Measurements from ENCODE around the gene CAV3. TPM values are rescaled to one million over a fixed set of nuclear protein-coding genes. Genes with fewer than 3 reads are reported as not detected.
"Not testable (repeated sequence)": the region's sequence is repeated elsewhere in the genome, so short reads cannot be mapped to it uniquely, and the experiment has no call there.

Gene CAV3
- total RNA-seq, 4 donors from 2014 or later: not detected

DNA sequence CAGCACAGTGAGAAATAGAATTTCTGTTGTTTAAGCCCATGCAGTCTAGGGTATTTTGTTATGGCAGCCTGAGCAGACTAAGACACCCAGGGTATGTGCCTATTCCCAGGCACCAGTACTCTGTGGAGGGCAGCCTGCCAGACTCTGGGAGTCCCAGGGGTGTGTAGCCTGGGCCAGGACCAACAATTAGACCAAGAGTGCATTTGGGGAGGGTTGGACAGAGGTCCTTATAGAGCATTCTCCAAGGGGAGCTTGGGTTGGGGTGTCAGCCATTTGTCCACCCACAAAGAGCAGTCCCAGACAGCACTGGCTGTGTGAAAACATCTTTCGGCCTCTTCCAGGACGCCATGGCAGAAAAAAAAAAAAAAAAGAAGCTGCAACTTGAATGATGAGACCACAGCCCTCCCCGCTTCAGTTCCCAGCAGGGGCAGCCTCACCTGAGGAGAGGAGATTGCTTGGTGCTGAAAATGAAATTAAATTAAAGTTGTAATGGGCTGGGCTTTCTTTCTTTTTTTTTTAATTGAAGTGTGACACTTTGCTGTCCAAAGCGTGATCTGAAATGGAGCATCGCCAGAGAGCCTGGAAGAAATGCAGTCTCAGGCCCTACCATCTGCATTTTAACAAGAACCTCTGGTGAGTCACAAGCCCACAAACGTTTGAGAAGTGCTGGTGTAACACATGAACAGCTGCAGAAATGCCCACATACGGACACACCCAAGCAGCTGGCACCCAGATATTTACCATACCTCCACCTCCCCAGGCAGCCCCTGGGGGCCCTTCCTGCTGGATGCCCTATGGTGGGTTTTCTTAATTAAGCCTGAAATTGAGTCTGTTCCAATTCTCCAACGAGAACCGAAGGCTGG, 21.3 kb upstream of the CAV3 start:
- no peak for ATAC-seq (ENCODE audit: low FRiP score)
- TF ChIP-seq, protein P1, sequence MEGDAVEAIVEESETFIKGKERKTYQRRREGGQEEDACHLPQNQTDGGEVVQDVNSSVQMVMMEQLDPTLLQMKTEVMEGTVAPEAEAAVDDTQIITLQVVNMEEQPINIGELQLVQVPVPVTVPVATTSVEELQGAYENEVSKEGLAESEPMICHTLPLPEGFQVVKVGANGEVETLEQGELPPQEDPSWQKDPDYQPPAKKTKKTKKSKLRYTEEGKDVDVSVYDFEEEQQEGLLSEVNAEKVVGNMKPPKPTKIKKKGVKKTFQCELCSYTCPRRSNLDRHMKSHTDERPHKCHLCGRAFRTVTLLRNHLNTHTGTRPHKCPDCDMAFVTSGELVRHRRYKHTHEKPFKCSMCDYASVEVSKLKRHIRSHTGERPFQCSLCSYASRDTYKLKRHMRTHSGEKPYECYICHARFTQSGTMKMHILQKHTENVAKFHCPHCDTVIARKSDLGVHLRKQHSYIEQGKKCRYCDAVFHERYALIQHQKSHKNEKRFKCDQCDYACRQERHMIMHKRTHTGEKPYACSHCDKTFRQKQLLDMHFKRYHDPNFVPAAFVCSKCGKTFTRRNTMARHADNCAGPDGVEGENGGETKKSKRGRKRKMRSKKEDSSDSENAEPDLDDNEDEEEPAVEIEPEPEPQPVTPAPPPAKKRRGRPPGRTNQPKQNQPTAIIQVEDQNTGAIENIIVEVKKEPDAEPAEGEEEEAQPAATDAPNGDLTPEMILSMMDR (IDR thresholded peaks at IDR 0.05): no peak
- no peak for DNase-seq (ENCODE audit: low spot score)

DNA sequence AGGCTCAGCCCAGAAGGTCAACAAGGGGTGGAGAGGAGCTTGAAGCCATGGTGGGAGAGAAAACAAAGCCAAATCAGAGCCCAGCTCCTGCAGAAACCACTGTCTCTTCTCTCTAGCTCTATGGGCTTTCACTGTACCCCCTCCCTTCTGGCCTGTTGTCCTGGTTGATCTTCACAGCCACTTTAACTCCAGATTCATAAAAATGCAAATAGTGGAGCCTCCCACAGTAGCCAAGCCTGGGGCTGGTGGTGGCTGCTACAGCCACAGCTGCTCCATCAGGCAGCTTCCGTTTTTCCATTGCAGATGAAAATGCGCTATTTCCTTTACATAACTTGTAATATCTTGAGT, 20.7 kb upstream of the CAV3 start:
- ATAC-seq (ENCODE audit: low FRiP score) (no peak), DNase-seq (ENCODE audit: low spot score) (no peak)

DNA sequence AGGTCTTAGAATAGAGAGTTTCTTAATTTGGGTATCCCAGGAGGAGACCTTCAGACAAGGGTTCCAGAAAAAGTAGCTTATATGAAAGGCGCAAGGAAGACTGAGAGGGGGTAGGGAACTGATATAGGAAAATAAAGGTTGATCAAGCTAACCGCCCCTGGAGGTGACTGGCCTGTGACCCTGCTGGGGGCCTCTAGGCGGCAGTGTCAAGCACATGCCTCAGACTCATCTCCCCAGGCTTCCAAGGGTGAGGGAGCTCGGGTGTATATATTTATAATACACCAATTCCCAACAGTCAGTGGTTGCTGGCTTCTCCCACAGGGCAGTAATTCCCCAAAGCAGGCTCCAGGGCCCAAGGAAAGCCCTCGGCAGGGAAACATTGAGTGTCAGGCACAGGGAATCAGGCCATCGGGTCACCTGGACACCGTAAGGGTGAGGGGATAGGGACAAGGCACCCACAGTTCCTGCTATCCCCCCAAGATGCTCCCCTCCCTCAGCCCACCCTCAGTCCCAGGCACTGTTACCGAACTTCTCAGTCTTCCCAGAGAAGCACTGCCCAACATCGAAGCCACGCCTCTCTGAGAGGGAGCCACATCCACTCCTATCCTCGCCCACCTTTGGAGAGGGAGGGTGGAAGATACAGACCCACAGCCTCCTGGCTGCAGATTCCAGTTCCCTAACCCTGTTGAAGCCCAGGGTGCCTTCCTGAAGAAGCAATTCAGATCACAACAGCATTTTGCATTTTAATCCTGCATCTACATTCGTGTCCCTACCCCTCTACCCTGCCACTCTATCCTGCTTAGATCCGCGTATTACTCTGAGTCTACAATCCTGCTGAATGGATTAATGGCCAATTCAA, 19.5 kb upstream of the CAV3 start:
- ATAC-seq (ENCODE audit: low FRiP score): no peak
- TF ChIP-seq, protein P1 (IDR thresholded peaks at IDR 0.05): no peak
- no peak for DNase-seq (ENCODE audit: low spot score)

More for the DNA sequence above, 20.7 kb upstream of the CAV3 start:
- TF ChIP-seq, protein P1 (IDR thresholded peaks at IDR 0.05): no peak

DNA sequence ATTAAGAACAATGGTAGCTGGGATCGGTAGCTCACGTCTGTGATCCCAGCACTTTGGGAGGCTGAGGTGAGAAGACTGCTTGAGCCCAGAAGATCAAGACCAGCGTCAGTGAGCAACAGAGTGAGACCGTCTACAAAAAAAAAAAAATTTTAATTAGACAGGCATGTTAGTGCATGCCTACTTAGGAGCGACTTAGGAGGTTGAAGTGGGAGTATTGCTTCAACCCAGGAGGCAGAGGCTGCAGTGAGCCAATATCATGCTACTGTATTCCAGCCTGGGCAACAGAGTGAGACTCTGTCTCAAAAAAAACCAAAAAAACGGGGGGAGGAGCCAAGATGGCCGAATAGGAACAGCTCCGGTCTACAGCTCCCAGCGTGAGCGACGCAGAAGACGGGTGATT, 17.8 kb upstream of the CAV3 start:
- not testable (repeated sequence) for DNase-seq (ENCODE audit: low spot score); ATAC-seq (ENCODE audit: low FRiP score)

DNA sequence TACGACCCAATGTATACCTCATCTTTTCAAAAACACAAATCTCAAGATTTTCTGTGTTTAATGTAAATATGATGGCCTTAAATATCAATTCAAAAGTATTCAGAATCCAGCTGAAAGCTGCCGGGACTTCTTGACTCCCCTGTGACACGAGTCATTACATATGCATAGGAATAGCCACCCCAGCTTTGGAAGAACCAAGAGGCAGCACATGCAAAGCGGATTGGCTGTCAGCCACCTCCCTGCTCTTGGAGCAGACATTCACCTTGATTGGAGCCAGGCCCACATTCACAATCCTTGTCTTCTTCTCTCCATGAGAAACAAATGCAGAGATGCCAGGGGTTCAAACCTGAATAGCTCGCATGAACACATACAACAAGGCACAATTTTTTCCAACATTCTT, 10.8 kb upstream of the CAV3 start:
- DNase-seq (ENCODE audit: low spot score) (no peak), ATAC-seq (ENCODE audit: low FRiP score) (no peak)
- TF ChIP-seq, protein P1 (IDR thresholded peaks at IDR 0.05): no peak

DNA sequence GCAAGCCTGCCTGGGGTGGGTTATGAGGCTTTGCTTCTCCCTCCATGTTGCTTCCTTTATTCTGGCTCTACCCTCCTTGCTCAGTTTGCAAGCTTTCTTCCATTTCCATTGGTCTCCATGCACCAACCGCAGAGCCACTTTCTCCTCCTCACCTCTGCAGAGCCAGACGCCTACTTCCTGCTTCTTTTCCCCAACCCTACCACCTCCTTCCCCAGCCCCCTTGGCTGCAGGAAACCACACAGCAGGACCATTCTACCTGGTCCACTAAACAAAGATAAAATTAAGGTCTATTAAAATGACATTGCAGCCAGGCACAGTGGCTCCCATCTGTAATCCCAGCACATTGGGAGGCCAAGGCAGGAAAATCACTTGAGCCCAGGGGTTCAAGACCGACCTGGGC, 10.0 kb upstream of the CAV3 start:
- ATAC-seq (ENCODE audit: low FRiP score) (no peak), DNase-seq (ENCODE audit: low spot score) (no peak)
- TF ChIP-seq, protein P1 (IDR thresholded peaks at IDR 0.05): no peak

DNA sequence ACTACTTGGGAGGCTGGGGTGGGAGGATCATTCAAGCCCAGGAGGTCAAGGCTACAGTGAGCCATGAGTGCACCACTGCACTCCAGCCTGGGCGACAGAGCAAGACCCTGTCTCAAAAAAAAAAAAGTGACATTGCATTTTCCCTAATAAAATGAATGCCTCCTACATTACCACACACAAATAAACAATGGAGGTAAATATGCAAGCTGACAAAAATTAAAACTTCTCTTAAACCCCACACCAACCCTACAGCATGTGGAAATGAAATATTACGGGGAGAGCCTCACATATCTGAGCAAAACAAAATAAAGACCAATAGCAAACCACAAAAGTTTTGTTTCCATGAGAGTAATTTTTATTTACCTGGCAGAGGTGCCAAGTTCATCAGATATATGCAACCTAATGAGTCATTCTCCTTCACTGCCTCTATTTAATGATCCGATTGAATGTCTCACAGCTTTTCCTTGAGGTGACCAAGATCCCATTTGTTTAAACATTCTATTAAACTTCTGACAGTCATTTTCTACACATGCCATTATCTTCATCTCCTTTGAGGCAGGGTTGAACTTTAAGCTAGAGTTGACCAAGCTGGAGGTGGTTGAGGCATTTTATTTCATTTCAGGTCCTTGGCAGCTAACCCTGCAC, 9.4 kb upstream of the CAV3 start:
- ATAC-seq (ENCODE audit: low FRiP score) (no peak), DNase-seq (ENCODE audit: low spot score) (no peak)
- TF ChIP-seq, protein P1 (IDR thresholded peaks at IDR 0.05): no peak

Data from omental fat pad (tissue), 4 donors.